CD4-positive, alpha-beta T cell (primary cell): ENCODE results near the gene ACTR5. TPM values are rescaled to one million over a fixed set of nuclear protein-coding genes. Genes with fewer than 3 reads are reported as not detected.

ENCODE experiments used
- ATAC-seq: fragments of 200-7000 bp; cut with Tn5 transposase; one replicate; pipeline ENCODE4 v1.10.0; 2022; ENCODE audit warnings: mild to moderate bottlenecking; ENCODE audit not compliant: poor library complexity
- CTCF ChIA-PET: fragments of 350-600 bp; sonication (Branson Sonifier 250); formaldehyde crosslinking; loops from one replicate; lab custom pipeline; 2021; ENCODE audit warnings: antibody characterized with exemption, inconsistent platforms; lab: Charles Lee
- POLR2A ChIA-PET: fragments of 350-600 bp; sonication (Branson Sonifier 250); formaldehyde crosslinking; loops from one replicate; lab custom pipeline; 2021; ENCODE audit warnings: antibody characterized with exemption, inconsistent platforms; lab: Charles Lee
- DNase-seq, 14 experiments: peaks; one replicate each; pipeline ENCODE4 v3.0.0-alpha.2; 2013 to 2020; ENCODE audit warnings: mixed read lengths in 2 of 14
- H3K27ac ChIP-seq, 2 donors: one replicate each; pipeline versions ENCODE4 v1.5.1 to v1.7.0; 2013; ENCODE audit warnings: low read length in 2 of 2, low read depth in 1 of 2, mild to moderate bottlenecking in 1 of 2
- H3K27me3 ChIP-seq, 2 experiments: 1 replicate in 1 of 2; 2 replicates in 1 of 2; pipeline versions ENCODE4 v1.6.1 to v1.7.0; 2013; ENCODE audit warnings: low read length in 2 of 2, control low read depth in 1 of 2, mild to moderate bottlenecking in 1 of 2, moderate library complexity in 1 of 2; ENCODE audit not compliant: insufficient read depth in 2 of 2, control insufficient read depth in 1 of 2
- H3K36me3 ChIP-seq: one replicate; pipeline ENCODE4 v1.6.1; 2013; ENCODE audit warnings: low read length, control low read depth; ENCODE audit not compliant: insufficient read depth
- H3K4me1 ChIP-seq: one replicate; pipeline ENCODE4 v1.6.1; 2013; ENCODE audit warnings: low read length, control low read depth; ENCODE audit not compliant: insufficient read depth
- H3K4me3 ChIP-seq: one replicate; pipeline ENCODE4 v1.5.1; 2013; ENCODE audit warnings: mild to moderate bottlenecking, low read length, moderate library complexity
- H3K9me3 ChIP-seq, 2 experiments: 1 replicate in 1 of 2; 2 replicates in 1 of 2; pipeline versions ENCODE4 v1.6.1 to v1.7.0; 2013; ENCODE audit warnings: low read length in 2 of 2, mild to moderate bottlenecking in 2 of 2, control low read depth in 1 of 2, moderate library complexity in 1 of 2; ENCODE audit not compliant: control insufficient read depth in 1 of 2, insufficient read depth in 1 of 2
- H3K27ac Mint-ChIP-seq: one replicate; pipeline ENCODE4 v1.8.0; 2020; ENCODE audit warnings: mixed read lengths
- H3K27me3 Mint-ChIP-seq: one replicate; pipeline ENCODE4 v1.8.0; 2021; ENCODE audit warnings: mixed read lengths
- H3K36me3 Mint-ChIP-seq: one replicate; pipeline ENCODE4 v1.8.0; 2021; ENCODE audit warnings: low read depth, mixed read lengths
- H3K4me1 Mint-ChIP-seq: one replicate; pipeline ENCODE4 v1.8.0; 2021; ENCODE audit warnings: low read depth, mixed read lengths
- H3K4me3 Mint-ChIP-seq: one replicate; pipeline ENCODE4 v1.8.0; 2020; ENCODE audit warnings: mild to moderate bottlenecking, mixed read lengths
- H3K9me3 Mint-ChIP-seq: one replicate; pipeline ENCODE4 v1.8.0; 2020; ENCODE audit warnings: mixed read lengths
- CTCF ChIP-seq: fragments of 200-600 bp; IDR thresholded peaks from one replicate; pipeline ENCODE4 v1.8.0; 2022; ENCODE audit warnings: antibody characterized with exemption, mild to moderate bottlenecking
- intact Hi-C, 2 experiments: fragments of 100-400 bp; cut with DNase I in 1 of 2; cut with micrococcal nuclease in 1 of 2; formaldehyde crosslinking; loops; one replicate each; pipeline versions ENCODE4 v1.15.1 to v1.9.0; 2023 to 2025; cut with DNase I, micrococcal nuclease
- total RNA-seq, 174 experiments: library from RNA in 2 of 174; stranded (reverse) in 2 of 174; gene quantifications; one replicate each; pipeline ENCODE4 v1.2.3 and lab custom pipeline; 2021 to 2026

The ACTR5 gene
- total RNA-seq, 2 experiments from 2014 or later, result 11.1 to 11.9 TPM

- H3K9me3 ChIP-seq, result no peaks in the 10 kb centered on the region
- no peaks in the 10 kb centered on the region for H3K9me3 Mint-ChIP-seq
Observed at GRCh38 chr20:38752029-38752428, 3.8 kb downstream of the ACTR5 start.

GRCh38 chr20:38754924-38755323 lies 6.7 kb downstream of the ACTR5 start:
- Mint-ChIP-seq H3K4me1 (peaks cover 8% of the 10 kb centered on the region), H3K4me3 (no peak overlapping the region), H3K27ac (no peak overlapping the region), H3K36me3 (peaks cover 78% of the 10 kb centered on the region), H3K27me3 (no peaks in the 10 kb centered on the region), H3K9me3 (no peaks in the 10 kb centered on the region)
- Histone ChIP-seq H3K4me3 (no peak overlapping the region), H3K4me1 (no peaks in the 10 kb centered on the region), H3K27me3 (no peaks in the 10 kb centered on the region), H3K36me3 (peaks cover 67% of the 10 kb centered on the region), H3K9me3 (no peaks in the 10 kb centered on the region), H3K27ac (no peak overlapping the region)
- DNase-seq (no peak), ATAC-seq (no peak)
- ChIA-PET POLR2A (no interaction called here), CTCF (no interaction called here)
- TF ChIP-seq CTCF, result no peak
- intact Hi-C loops, result loop anchor here (5.0 to 10.0 kb wide), 2 partner anchors 123 to 140 kb away; no protein-coding TSS in a partner anchor

More at GRCh38 chr20:38752029-38752428, 3.8 kb downstream of the ACTR5 start:
- no peak for TF ChIP-seq CTCF
- H3K36me3 ChIP-seq, result peaks cover 40% of the 10 kb centered on the region
- DNase-seq (no peak), ATAC-seq (no peak)
- H3K27ac Mint-ChIP-seq, result no peak overlapping the region
- H3K4me3 Mint-ChIP-seq, result no peak overlapping the region
- intact Hi-C loops, result loop anchor here (5.0 to 10.0 kb wide), 2 partner anchors 120 to 143 kb away; no protein-coding TSS in a partner anchor
- POLR2A ChIA-PET, result no interaction called here
- peaks cover 67% of the 10 kb centered on the region for H3K36me3 Mint-ChIP-seq
- H3K27ac ChIP-seq, result no peak overlapping the region
- H3K27me3 ChIP-seq, result no peaks in the 10 kb centered on the region
- CTCF ChIA-PET, result interaction anchor here (0.6 to 2.2 kb wide), 4 partner anchors 26 to 119 kb away, joined by 3 to 5 read pairs (median 4); partner anchors contain the start of gene PPP1R16B
- no peak overlapping the region for H3K4me3 ChIP-seq
- H3K4me1 ChIP-seq, result peaks cover 16% of the 10 kb centered on the region
- no peaks in the 10 kb centered on the region for H3K27me3 Mint-ChIP-seq
- H3K4me1 Mint-ChIP-seq, result peaks cover 27% of the 10 kb centered on the region

GRCh38 chr20:38755324-38755910 lies 7.2 kb downstream of the ACTR5 start:
- Mint-ChIP-seq H3K27ac (no peak overlapping the region), H3K9me3 (no peaks in the 10 kb centered on the region), H3K36me3 (peaks cover 79% of the 10 kb centered on the region), H3K4me3 (no peak overlapping the region), H3K27me3 (no peaks in the 10 kb centered on the region), H3K4me1 (peaks cover 8% of the 10 kb centered on the region)
- DNase-seq (no peak), ATAC-seq (no peak)
- H3K27me3 ChIP-seq, result no peaks in the 10 kb centered on the region
- intact Hi-C loops, result loop anchor here in 1 of 2 experiments (10.0 kb wide), 1 partner anchor 139 kb away; no protein-coding TSS in a partner anchor
- H3K4me3 ChIP-seq, result no peak overlapping the region
- ChIA-PET POLR2A (no interaction called here), CTCF (interaction anchor here (1.3 kb wide), 1 partner anchor 122 kb away, joined by 3 read pairs; no protein-coding TSS in a partner anchor)
- H3K27ac ChIP-seq, result no peak overlapping the region
- no peak for TF ChIP-seq CTCF
- H3K9me3 ChIP-seq, result no peaks in the 10 kb centered on the region
- no peaks in the 10 kb centered on the region for H3K4me1 ChIP-seq
- H3K36me3 ChIP-seq, result peaks cover 69% of the 10 kb centered on the region
